Neural progenitor cell (in vitro differentiated cells): Measurements from ENCODE around the gene ATP1A4.

Experiments used
- CTCF ChIP-seq: fragments of 200-600 bp; sonication (generic); IDR thresholded peaks from 2 replicates; pipeline ENCODE4 v1.5.1; 2017; ENCODE audit warnings: antibody characterized with exemption, mild to moderate bottlenecking
- EZH2 ChIP-seq: fragments of 200-600 bp; sonication (generic); IDR thresholded peaks from 2 replicates; pipeline ENCODE4 v1.6.1; 2017; ENCODE audit warnings: antibody characterized with exemption, mild to moderate bottlenecking, moderate library complexity
- EZH2phosphoT487 ChIP-seq: fragments of 200-600 bp; sonication (generic); IDR thresholded peaks from 2 replicates; pipeline ENCODE4 v1.6.1; 2017; ENCODE audit warnings: antibody characterized with exemption

GRCh38 chr1:160118928-160119327, 32.5 kb upstream of the ATP1A4 start:
- TF ChIP-seq CTCF = no peak
- TF ChIP-seq EZH2phosphoT487 = no peak
- TF ChIP-seq EZH2 = no peak
